Tibial nerve (tissue), 4 donors: ENCODE results near the gene RNF123. TPM values are rescaled to one million over a fixed set of nuclear protein-coding genes. Genes with fewer than 3 reads are reported as not detected.

ENCODE experiments used
- DNase-seq, 2 donors: peaks; one replicate each; pipeline ENCODE4 v3.0.0-alpha.2; 2019; ENCODE audit warnings: low spot score in 2 of 2
- H3K27ac ChIP-seq, 4 donors: fragments of 200-600 bp; sonication (generic) in 3 of 4; one replicate each; pipeline ENCODE4 v1.5.1; 2017 to 2019; ENCODE audit warnings: mild to moderate bottlenecking in 1 of 4
- H3K27me3 ChIP-seq, 2 donors: fragments of 200-600 bp; sonication (generic) in 1 of 2; one replicate each; pipeline versions ENCODE4 v1.5.1 to v1.6.0; 2017 to 2019
- H3K36me3 ChIP-seq, 3 donors: fragments of 200-600 bp; sonication (generic); one replicate each; pipeline ENCODE4 v1.5.1; 2018 to 2019
- H3K4me1 ChIP-seq, 4 donors: fragments of 200-600 bp; sonication (generic) in 3 of 4; one replicate each; pipeline ENCODE4 v1.5.1; 2017 to 2019
- H3K4me3 ChIP-seq, 4 donors: fragments of 200-600 bp; sonication (generic) in 3 of 4; one replicate each; pipeline ENCODE4 v1.5.1; 2017 to 2019; ENCODE audit warnings: mild to moderate bottlenecking in 1 of 4, moderate library complexity in 1 of 4
- H3K9me3 ChIP-seq, 4 donors: fragments of 200-600 bp; sonication (generic) in 3 of 4; one replicate each; pipeline ENCODE4 v1.5.1; 2017 to 2019
- CTCF ChIP-seq, 5 experiments: fragments of 200-600 bp in 3 of 5; fragments of 450-650 bp in 2 of 5; sonication (generic) in 3 of 5; IDR thresholded peaks; one replicate each; pipeline ENCODE4 v1.5.1; 2016 to 2019; ENCODE audit warnings: antibody characterized with exemption in 5 of 5, mild to moderate bottlenecking in 3 of 5, moderate library complexity in 2 of 5
- EP300 ChIP-seq, 2 donors: sonication (generic); formaldehyde crosslinking; IDR thresholded peaks; one replicate each; pipeline ENCODE4 v1.6.1; 2017; ENCODE audit warnings: antibody characterized with exemption in 2 of 2, mild to moderate bottlenecking in 1 of 2
- POLR2A ChIP-seq, 2 donors: fragments of 450-650 bp; IDR thresholded peaks; one replicate each; pipeline ENCODE4 v1.6.1; 2017; ENCODE audit warnings: antibody characterized with exemption in 2 of 2, mild to moderate bottlenecking in 2 of 2, moderate library complexity in 2 of 2
- whole genome bisulfite sequencing, 2 donors: methylation state at CpG; one replicate each; pipeline ENCODE4 v1.1.5; 2018; 5-methylcytosine and 5-hydroxymethylcytosine counted together
- total RNA-seq, 4 donors: library from RNA; depleted of rRNA; stranded (reverse); fragments of >200 nt; gene quantifications; one replicate each; pipeline ENCODE4 v1.1.0, GENCODE V29; 2016

The RNF123 gene
- total RNA-seq, 4 donors from 2014 or later = 32.9 to 64.7 (median 39.1) TPM

- no peaks in the 10 kb centered on the region for H3K9me3 ChIP-seq
- WGBS, 2 donors = 53 to 64% methylated on average over 1 of the region's 1 CpG
These were observed 39.2 kb upstream of the RNF123 start for GRCh38 chr3:49650177-49650576.

GRCh38 chr3:49650637-49651036 lies 38.7 kb upstream of the RNF123 start:
- TF ChIP-seq CTCF (IDR thresholded peaks at IDR 0.05) = no peak
- WGBS, 2 donors = 55 to 57% methylated on average over 7 to 8 of the region's 8 CpGs
- no peaks in the 10 kb centered on the region for H3K9me3 ChIP-seq

More at GRCh38 chr3:49650177-49650576, 39.2 kb upstream of the RNF123 start:
- Histone ChIP-seq H3K36me3 (peaks cover 0 to 19% (median 0%) of the 10 kb centered on the region in 3 donors), H3K27ac (no peak overlapping the region), H3K4me1 (no peaks in the 10 kb centered on the region), H3K27me3 (no peaks in the 10 kb centered on the region), H3K4me3 (no peak overlapping the region)
- DNase-seq = no peak
- TF ChIP-seq CTCF (IDR thresholded peaks at IDR 0.05) = no peak
- TF ChIP-seq EP300 (IDR thresholded peaks at IDR 0.05) = no peak
- no peak for TF ChIP-seq POLR2A (IDR thresholded peaks at IDR 0.05)

GRCh38 chr3:49652218-49652902 lies 37.0 kb upstream of the RNF123 start:
- no peak for DNase-seq
- TF ChIP-seq POLR2A (IDR thresholded peaks at IDR 0.05) = no peak
- TF ChIP-seq CTCF (IDR thresholded peaks at IDR 0.05) = no peak
- TF ChIP-seq EP300 (IDR thresholded peaks at IDR 0.05) = no peak
- Histone ChIP-seq H3K4me3 (no peak overlapping the region), H3K4me1 (no peaks in the 10 kb centered on the region), H3K27ac (no peak overlapping the region), H3K9me3 (no peaks in the 10 kb centered on the region), H3K27me3 (no peaks in the 10 kb centered on the region), H3K36me3 (peaks cover 0 to 19% (median 0%) of the 10 kb centered on the region in 3 donors)
- WGBS, 2 donors = 86 to 87% methylated on average over 29 to 35 of the region's 36 CpGs

More at GRCh38 chr3:49650637-49651036, 38.7 kb upstream of the RNF123 start:
- Histone ChIP-seq H3K4me1 (no peaks in the 10 kb centered on the region), H3K4me3 (no peak overlapping the region), H3K36me3 (peaks cover 0 to 19% (median 0%) of the 10 kb centered on the region in 3 donors), H3K27ac (no peak overlapping the region), H3K27me3 (no peaks in the 10 kb centered on the region)
- DNase-seq = no peak

- Histone ChIP-seq H3K9me3 (no peaks in the 10 kb centered on the region), H3K4me3 (no peak overlapping the region), H3K36me3 (peaks cover 0 to 19% (median 0%) of the 10 kb centered on the region in 3 donors), H3K27me3 (no peaks in the 10 kb centered on the region), H3K4me1 (no peaks in the 10 kb centered on the region), H3K27ac (no peak overlapping the region)
- DNase-seq = no peak
- TF ChIP-seq EP300 (IDR thresholded peaks at IDR 0.05) (no peak), POLR2A (IDR thresholded peaks at IDR 0.05) (no peak), CTCF (IDR thresholded peaks at IDR 0.05) (no peak)
- 89 to 90% methylated on average over 20 to 21 of the region's 21 CpGs for WGBS, 2 donors
These were observed 36.4 kb upstream of the RNF123 start for GRCh38 chr3:49652903-49653415.

- Histone ChIP-seq H3K36me3 (peaks cover 0 to 19% (median 0%) of the 10 kb centered on the region in 3 donors), H3K9me3 (no peaks in the 10 kb centered on the region), H3K27me3 (no peaks in the 10 kb centered on the region), H3K4me3 (no peak overlapping the region), H3K27ac (no peak overlapping the region), H3K4me1 (no peaks in the 10 kb centered on the region)
- WGBS, 2 donors = 62 to 66% methylated on average over 8 of the region's 8 CpGs
- TF ChIP-seq POLR2A (IDR thresholded peaks at IDR 0.05) (no peak), EP300 (IDR thresholded peaks at IDR 0.05) (no peak), CTCF (IDR thresholded peaks at IDR 0.05) (no peak)
- DNase-seq = no peak
These were observed 35.7 kb upstream of the RNF123 start for GRCh38 chr3:49653621-49654020.
